ENCODE measurements around the gene SPATA2. TPM values are rescaled to one million over a fixed set of nuclear protein-coding genes. Genes with fewer than 3 reads are reported as not detected.
A peak's percentile ranks its signal among the peaks of the same experiment; 100 is the strongest.

The SPATA2 gene
- total and polyA plus RNA-seq, 2 experiments from 2014 or later, result 3.1 to 4.6 TPM

GRCh38 chr20:49918446-49918845, 3.1 kb upstream of the SPATA2 start:
- in situ Hi-C loops (cut with MboI), result no loop called here
- Histone ChIP-seq H3K4me3 (no peak overlapping the region), H3K9ac (no peak overlapping the region), H3K27ac (no peak overlapping the region), H4K20me1 (ENCODE audit: insufficient read depth) (no peaks in the 10 kb centered on the region), H3K9me2 (ENCODE audit: insufficient read depth) (no peaks in the 10 kb centered on the region), H3F3A (ENCODE audit: insufficient read depth) (no peaks in the 10 kb centered on the region), H3K9me3 (ENCODE audit: low read depth) (no peaks in the 10 kb centered on the region), H3K27me3 (replicated peaks; ENCODE audit: insufficient read depth) (no peaks in the 10 kb centered on the region), H3K4me2 (ENCODE audit: unreplicated experiment) (no peak overlapping the region), H3K36me3 (ENCODE audit: low read depth) (no peaks in the 10 kb centered on the region), H3K79me2 (ENCODE audit: insufficient read depth) (peaks cover 19% of the 10 kb centered on the region), H2AFZ (no peak overlapping the region), H3K4me1 (ENCODE audit: insufficient read depth) (peaks cover 17% of the 10 kb centered on the region)
- TF ChIP-seq EZH2 (IDR thresholded peaks at IDR 0.05; ENCODE audit: insufficient read depth, poor library complexity, severe bottlenecking) (no peak), EZH2phosphoT487 (IDR thresholded peaks at IDR 0.05; ENCODE audit: insufficient read depth, low read depth) (no peak)
- DNase-seq, result no peak
- 74 to 76% methylated on average over 3 of the region's 3 CpGs for WGBS, 2 experiments (ENCODE audit: low coverage in 1 of 2, low lambda C conversion rate in 2 of 2, missing lambda C conversion rate in 2 of 2)

DNA sequence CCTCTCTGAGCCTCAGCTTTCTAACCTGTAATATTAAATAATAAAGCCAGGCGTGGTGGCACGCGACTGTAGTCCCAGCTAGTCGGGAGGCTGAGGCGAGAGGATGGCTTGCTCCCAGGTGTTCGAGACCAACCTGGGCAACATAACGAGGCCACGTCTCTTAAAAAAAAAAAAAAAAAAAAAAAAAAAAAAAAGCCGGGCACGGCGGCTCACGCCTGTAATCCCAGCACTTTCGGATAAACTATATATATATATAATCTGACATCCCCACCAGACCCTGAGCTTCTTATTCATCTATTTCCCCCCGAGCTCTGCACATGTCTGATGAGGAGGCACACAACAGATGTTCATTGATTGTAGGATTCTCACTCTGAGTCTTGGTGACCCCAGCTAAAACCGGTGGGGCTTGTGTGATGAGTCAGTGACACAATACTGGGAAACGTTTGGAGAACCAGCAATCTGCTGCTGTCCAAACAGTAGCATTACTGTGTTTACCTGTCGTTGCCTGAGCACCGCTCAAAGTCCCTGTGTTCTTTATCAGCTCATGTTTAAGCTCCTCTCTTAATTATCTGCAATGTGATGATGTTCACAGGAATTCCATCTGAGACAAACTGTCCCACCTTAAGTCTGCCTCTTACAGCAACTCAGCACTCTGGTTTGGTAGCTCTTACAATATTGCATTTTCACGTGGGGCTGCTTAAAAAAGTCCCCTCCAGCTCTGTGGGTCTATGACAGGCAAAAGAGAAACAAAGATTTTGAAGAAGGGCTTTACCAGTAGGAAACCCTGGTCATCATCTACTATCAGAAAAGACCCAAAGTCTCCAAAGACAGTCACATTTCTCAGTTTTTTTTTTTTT, 1.0 kb upstream of the SPATA2 start:
- Histone ChIP-seq H3K27me3 (replicated peaks; ENCODE audit: insufficient read depth) (no peaks in the 10 kb centered on the region), H3F3A (ENCODE audit: insufficient read depth) (no peaks in the 10 kb centered on the region), H2AFZ (peak overlapping the region; percentile 91), H3K4me3 (peak overlapping the region; percentile 91), H3K27ac (peak overlapping the region; percentile 98), H3K36me3 (ENCODE audit: low read depth) (no peaks in the 10 kb centered on the region), H3K9ac (peak overlapping the region; percentile 93), H3K9me3 (ENCODE audit: low read depth) (no peaks in the 10 kb centered on the region), H3K4me2 (ENCODE audit: unreplicated experiment) (peak overlapping the region; percentile 95), H3K79me2 (ENCODE audit: insufficient read depth) (peaks cover 40% of the 10 kb centered on the region), H3K9me2 (ENCODE audit: insufficient read depth) (no peaks in the 10 kb centered on the region), H3K4me1 (ENCODE audit: insufficient read depth) (peaks cover 21% of the 10 kb centered on the region), H4K20me1 (ENCODE audit: insufficient read depth) (no peaks in the 10 kb centered on the region)
- no peak for TF ChIP-seq EZH2phosphoT487 (IDR thresholded peaks at IDR 0.05; ENCODE audit: insufficient read depth, low read depth)
- TF ChIP-seq EZH2 (IDR thresholded peaks at IDR 0.05; ENCODE audit: insufficient read depth, poor library complexity, severe bottlenecking), result no peak
- in situ Hi-C loops (cut with MboI), result no loop called here
- DNase-seq, result peak; percentile 65
- 37 to 40% methylated on average over 18 to 19 of the region's 19 CpGs for WGBS, 2 experiments (ENCODE audit: low coverage in 1 of 2, low lambda C conversion rate in 2 of 2, missing lambda C conversion rate in 2 of 2)

GRCh38 chr20:49915118-49915379, 280 bp downstream of the SPATA2 start:
- Histone ChIP-seq H3K4me2 (ENCODE audit: unreplicated experiment) (peak overlapping the region; percentile 95), H3K79me2 (ENCODE audit: insufficient read depth) (peaks cover 53% of the 10 kb centered on the region), H4K20me1 (ENCODE audit: insufficient read depth) (no peaks in the 10 kb centered on the region), H3K27ac (peak overlapping the region; percentile 98), H3K27me3 (replicated peaks; ENCODE audit: insufficient read depth) (no peaks in the 10 kb centered on the region), H3K4me1 (ENCODE audit: insufficient read depth) (peaks cover 21% of the 10 kb centered on the region), H3K36me3 (ENCODE audit: low read depth) (no peaks in the 10 kb centered on the region), H3K4me3 (peak overlapping the region; percentile 91), H3F3A (ENCODE audit: insufficient read depth) (no peaks in the 10 kb centered on the region), H3K9me3 (ENCODE audit: low read depth) (no peaks in the 10 kb centered on the region), H3K9me2 (ENCODE audit: insufficient read depth) (no peaks in the 10 kb centered on the region), H2AFZ (peak overlapping the region; percentile 91), H3K9ac (peak overlapping the region; percentile 93)
- in situ Hi-C loops (cut with MboI), result no loop called here
- TF ChIP-seq EZH2 (IDR thresholded peaks at IDR 0.05; ENCODE audit: insufficient read depth, poor library complexity, severe bottlenecking), result no peak
- TF ChIP-seq EZH2phosphoT487 (IDR thresholded peaks at IDR 0.05; ENCODE audit: insufficient read depth, low read depth), result no peak
- DNase-seq, result no peak
- 0 to 1% methylated on average over 15 to 21 of the region's 23 CpGs for WGBS, 2 experiments (ENCODE audit: low coverage in 1 of 2, low lambda C conversion rate in 2 of 2, missing lambda C conversion rate in 2 of 2)

DNA sequence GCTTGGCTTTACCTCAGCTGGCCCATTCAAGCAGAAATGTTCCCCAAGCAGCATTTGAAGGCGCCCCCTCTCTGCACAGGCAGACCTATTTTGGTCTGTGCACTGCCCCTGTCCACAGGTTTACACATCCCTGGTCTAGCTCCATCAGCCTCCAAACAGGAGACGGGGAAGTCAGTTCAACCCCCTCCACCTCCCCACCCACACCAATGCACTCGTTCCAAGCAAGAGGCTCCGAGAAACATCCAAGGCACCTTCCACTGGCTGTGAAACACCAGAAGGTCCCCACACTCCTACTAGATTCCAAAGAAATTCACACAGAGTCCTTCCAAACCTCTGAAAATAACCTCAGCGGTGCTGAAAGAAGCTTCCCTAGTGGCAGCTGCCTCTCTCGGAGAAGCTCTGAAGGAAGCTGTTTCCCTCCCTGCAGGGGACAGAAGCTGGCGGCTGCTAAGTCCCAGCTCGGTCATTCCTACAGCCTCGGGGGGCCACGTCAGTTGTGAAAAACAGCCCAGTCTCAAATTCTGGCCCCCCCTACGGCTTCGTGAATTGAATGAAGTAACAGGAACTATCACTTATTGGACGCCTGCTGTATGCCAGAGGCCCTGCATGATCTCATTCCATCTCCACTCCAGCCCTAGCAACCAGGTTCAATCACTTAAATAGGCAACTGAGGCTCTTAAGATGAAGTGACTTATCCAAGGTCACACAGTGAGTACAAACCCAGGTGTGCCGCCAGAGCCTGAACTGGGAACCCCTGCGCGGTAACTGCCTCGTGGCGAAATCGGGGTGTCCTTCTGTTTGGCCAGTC, 815 bp downstream of the SPATA2 start:
- Histone ChIP-seq H3K9me2 (ENCODE audit: insufficient read depth) (no peaks in the 10 kb centered on the region), H3K9ac (peak overlapping the region; percentile 93), H4K20me1 (ENCODE audit: insufficient read depth) (no peaks in the 10 kb centered on the region), H3K4me1 (ENCODE audit: insufficient read depth) (peaks cover 21% of the 10 kb centered on the region), H2AFZ (peak overlapping the region; percentile 91), H3K79me2 (ENCODE audit: insufficient read depth) (peaks cover 58% of the 10 kb centered on the region), H3K4me3 (peak overlapping the region; percentile 91), H3K4me2 (ENCODE audit: unreplicated experiment) (peak overlapping the region; percentile 95), H3F3A (ENCODE audit: insufficient read depth) (no peaks in the 10 kb centered on the region), H3K9me3 (ENCODE audit: low read depth) (no peaks in the 10 kb centered on the region), H3K27ac (peak overlapping the region; percentile 98), H3K27me3 (replicated peaks; ENCODE audit: insufficient read depth) (no peaks in the 10 kb centered on the region), H3K36me3 (ENCODE audit: low read depth) (no peaks in the 10 kb centered on the region)
- 0 to 1% methylated on average over 19 of the region's 19 CpGs for WGBS, 2 experiments (ENCODE audit: low coverage in 1 of 2, low lambda C conversion rate in 2 of 2, missing lambda C conversion rate in 2 of 2)
- DNase-seq, result peak; percentile 70
- TF ChIP-seq EZH2 (IDR thresholded peaks at IDR 0.05; ENCODE audit: insufficient read depth, poor library complexity, severe bottlenecking) (no peak), EZH2phosphoT487 (IDR thresholded peaks at IDR 0.05; ENCODE audit: insufficient read depth, low read depth) (no peak)
- in situ Hi-C loops (cut with MboI), result no loop called here

All from GM23248 (cell line).